Fibroblast of peridontal ligament (primary cell): ENCODE results near the gene HS6ST2.

Experiments used
- DNase-seq: peaks from one replicate; pipeline ENCODE4 v3.0.0-alpha.2; 2010; ENCODE audit errors: extremely low read depth

HS6ST2 gene

GRCh38 chrX:132742246-132742645, 216.2 kb downstream of the HS6ST2 start:
- DNase-seq = no peak

GRCh38 chrX:132741689-132742088, 216.7 kb downstream of the HS6ST2 start:
- no peak for DNase-seq

- no peak for DNase-seq
These were observed 217.9 kb downstream of the HS6ST2 start for GRCh38 chrX:132740316-132741123.

GRCh38 chrX:132738951-132739350, 219.5 kb downstream of the HS6ST2 start:
- no peak for DNase-seq

- DNase-seq = no peak
These were observed 220.7 kb downstream of the HS6ST2 start for GRCh38 chrX:132737743-132738142.

GRCh38 chrX:132732236-132732635, 226.2 kb downstream of the HS6ST2 start:
- DNase-seq = no peak

GRCh38 chrX:132730726-132731125, 227.7 kb downstream of the HS6ST2 start:
- no peak for DNase-seq

GRCh38 chrX:132730266-132730665, 228.2 kb downstream of the HS6ST2 start:
- DNase-seq = no peak

GRCh38 chrX:132728296-132728695, 230.1 kb downstream of the HS6ST2 start:
- no peak for DNase-seq

GRCh38 chrX:132718431-132718958, 239.9 kb downstream of the HS6ST2 start:
- no peak for DNase-seq

GRCh38 chrX:132716006-132716405, 242.4 kb downstream of the HS6ST2 start:
- DNase-seq = no peak

- DNase-seq = no peak
These were observed 243.5 kb downstream of the HS6ST2 start for GRCh38 chrX:132714913-132715312.

- no peak for DNase-seq
These were observed 246.1 kb downstream of the HS6ST2 start for GRCh38 chrX:132712350-132712749.

- DNase-seq = no peak
These were observed 247.7 kb downstream of the HS6ST2 start for GRCh38 chrX:132710656-132711155.

GRCh38 chrX:132708529-132708928, 249.9 kb downstream of the HS6ST2 start:
- no peak for DNase-seq

- no peak for DNase-seq
These were observed 253.7 kb downstream of the HS6ST2 start for GRCh38 chrX:132704769-132705168.

GRCh38 chrX:132694382-132694781, 264.0 kb downstream of the HS6ST2 start:
- DNase-seq = no peak

GRCh38 chrX:132692526-132692925, 265.9 kb downstream of the HS6ST2 start:
- DNase-seq = no peak

GRCh38 chrX:132692066-132692465, 266.4 kb downstream of the HS6ST2 start:
- no peak for DNase-seq

GRCh38 chrX:132689612-132690563, 268.5 kb downstream of the HS6ST2 start:
- no peak for DNase-seq

GRCh38 chrX:132685276-132685675, 273.2 kb downstream of the HS6ST2 start:
- DNase-seq = no peak

GRCh38 chrX:132677233-132677716, 281.2 kb downstream of the HS6ST2 start:
- no peak for DNase-seq
